Suprapubic skin (tissue), 4 donors: ENCODE measurements around the gene ROS1.

Source experiments
- POLR2A ChIP-seq, 2 donors: fragments of 450-650 bp; IDR thresholded peaks; one replicate each; pipeline ENCODE4 v1.6.1; 2017; ENCODE audit warnings: antibody characterized with exemption in 2 of 2, mild to moderate bottlenecking in 2 of 2, moderate library complexity in 2 of 2
- POLR2AphosphoS5 ChIP-seq, 3 donors: sonication (generic); formaldehyde crosslinking; IDR thresholded peaks; one replicate each; pipeline ENCODE4 v1.6.1; 2017; ENCODE audit warnings: antibody characterized with exemption in 3 of 3
- TF ChIP-seq, protein P1 (sequence below), 2 donors: fragments of 200-600 bp in 1 of 2; fragments of 450-650 bp in 1 of 2; sonication (generic) in 1 of 2; IDR thresholded peaks; one replicate each; pipeline ENCODE4 v1.5.1; 2016 to 2019; ENCODE audit warnings: antibody characterized with exemption in 2 of 2, mild to moderate bottlenecking in 1 of 2, moderate library complexity in 1 of 2

DNA sequence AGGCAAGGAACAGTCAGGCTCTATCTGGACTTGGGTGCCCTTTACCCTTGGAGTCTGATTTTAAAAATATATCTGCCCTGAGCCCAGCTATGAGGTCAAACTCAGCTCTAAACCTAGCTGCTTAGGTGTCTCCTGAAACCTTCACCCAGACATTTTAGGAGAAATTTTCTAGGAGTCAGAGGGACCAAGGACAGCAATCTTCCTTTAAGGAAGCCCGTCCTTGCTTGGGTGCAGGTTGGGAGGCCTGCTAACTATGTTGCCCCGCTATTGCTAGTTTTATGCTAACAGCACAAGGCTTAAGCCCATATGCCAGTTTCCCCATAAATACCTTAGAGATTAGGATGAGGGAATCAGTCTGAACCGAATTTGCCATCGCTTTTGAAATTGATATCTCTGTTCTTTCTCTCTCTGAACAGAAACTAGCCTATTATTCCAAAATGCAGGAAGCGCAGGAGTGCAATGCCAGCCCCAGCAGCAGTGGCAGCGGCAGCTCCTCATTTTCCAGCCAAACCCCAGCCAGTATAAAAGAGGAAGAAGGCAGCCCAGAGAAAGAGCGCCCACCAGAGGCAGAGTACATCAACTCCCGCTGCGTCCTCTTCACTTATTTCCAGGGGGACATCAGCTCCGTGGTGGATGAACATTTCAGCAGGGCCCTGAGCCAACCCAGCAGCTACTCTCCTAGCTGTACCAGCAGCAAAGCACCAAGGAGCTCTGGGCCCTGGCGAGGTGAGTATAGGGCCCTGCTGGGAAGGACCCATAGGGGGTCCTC is 157.8 kb downstream of the ROS1 start:
- TF ChIP-seq POLR2A (IDR thresholded peaks at IDR 0.05) = no peak
- TF ChIP-seq, protein P1, sequence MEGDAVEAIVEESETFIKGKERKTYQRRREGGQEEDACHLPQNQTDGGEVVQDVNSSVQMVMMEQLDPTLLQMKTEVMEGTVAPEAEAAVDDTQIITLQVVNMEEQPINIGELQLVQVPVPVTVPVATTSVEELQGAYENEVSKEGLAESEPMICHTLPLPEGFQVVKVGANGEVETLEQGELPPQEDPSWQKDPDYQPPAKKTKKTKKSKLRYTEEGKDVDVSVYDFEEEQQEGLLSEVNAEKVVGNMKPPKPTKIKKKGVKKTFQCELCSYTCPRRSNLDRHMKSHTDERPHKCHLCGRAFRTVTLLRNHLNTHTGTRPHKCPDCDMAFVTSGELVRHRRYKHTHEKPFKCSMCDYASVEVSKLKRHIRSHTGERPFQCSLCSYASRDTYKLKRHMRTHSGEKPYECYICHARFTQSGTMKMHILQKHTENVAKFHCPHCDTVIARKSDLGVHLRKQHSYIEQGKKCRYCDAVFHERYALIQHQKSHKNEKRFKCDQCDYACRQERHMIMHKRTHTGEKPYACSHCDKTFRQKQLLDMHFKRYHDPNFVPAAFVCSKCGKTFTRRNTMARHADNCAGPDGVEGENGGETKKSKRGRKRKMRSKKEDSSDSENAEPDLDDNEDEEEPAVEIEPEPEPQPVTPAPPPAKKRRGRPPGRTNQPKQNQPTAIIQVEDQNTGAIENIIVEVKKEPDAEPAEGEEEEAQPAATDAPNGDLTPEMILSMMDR (IDR thresholded peaks at IDR 0.05) = no peak
- TF ChIP-seq POLR2AphosphoS5 (IDR thresholded peaks at IDR 0.05) = no peak
